ENCODE data around the gene SOCS6. TPM values are rescaled to one million over a fixed set of nuclear protein-coding genes. Genes with fewer than 3 reads are reported as not detected.
A peak's percentile ranks its signal among the peaks of the same experiment; 100 is the strongest.

SOCS6 gene
- total RNA-seq, 1 donor from 2014 or later = 21.8 TPM

- ATAC-seq (peak; percentile 31), DNase-seq (ENCODE audit: missing footprints) (no peak)
- intact Hi-C loops (cut with DNase I) = no loop called here
Observed at GRCh38 chr18:70370762-70371733, 82.2 kb downstream of the SOCS6 start.

- intact Hi-C loops (cut with DNase I) = no loop called here
- no peak for ATAC-seq
- DNase-seq (ENCODE audit: missing footprints) = no peak
Observed at GRCh38 chr18:70371908-70372307, 83.1 kb downstream of the SOCS6 start.

GRCh38 chr18:70372450-70373041 lies 83.7 kb downstream of the SOCS6 start:
- ATAC-seq (no peak), DNase-seq (ENCODE audit: missing footprints) (no peak)
- intact Hi-C loops (cut with DNase I) = no loop called here

- ATAC-seq = no peak
- intact Hi-C loops (cut with DNase I) = no loop called here
- DNase-seq (ENCODE audit: missing footprints) = no peak
Observed at GRCh38 chr18:70373042-70373519, 84.2 kb downstream of the SOCS6 start.

- ATAC-seq = no peak
- intact Hi-C loops (cut with DNase I) = no loop called here
- no peak for DNase-seq (ENCODE audit: missing footprints)
Observed at GRCh38 chr18:70374154-70374553, 85.3 kb downstream of the SOCS6 start.

GRCh38 chr18:70376137-70376913 lies 87.5 kb downstream of the SOCS6 start:
- intact Hi-C loops (cut with DNase I) = no loop called here

GRCh38 chr18:70376914-70377258 lies 88.0 kb downstream of the SOCS6 start:
- intact Hi-C loops (cut with DNase I) = no loop called here
- no peak for DNase-seq (ENCODE audit: missing footprints)
- ATAC-seq = no peak

More at GRCh38 chr18:70376137-70376913, 87.5 kb downstream of the SOCS6 start:
- DNase-seq (ENCODE audit: missing footprints) (no peak), ATAC-seq (no peak)

- DNase-seq (ENCODE audit: missing footprints) (no peak), ATAC-seq (no peak)
- intact Hi-C loops (cut with DNase I) = no loop called here
Observed at GRCh38 chr18:70377317-70377799, 88.5 kb downstream of the SOCS6 start.

- intact Hi-C loops (cut with DNase I) = no loop called here
- ATAC-seq = no peak
- DNase-seq (ENCODE audit: missing footprints) = no peak
Observed at GRCh38 chr18:70377857-70378701, 89.2 kb downstream of the SOCS6 start.

Other genes starting within 250 kb of the SOCS6 start
- 9.4 TPM for gene RTTN, start 83.4 kb upstream of the SOCS6 start, total RNA-seq